GM12864 (cell line): ENCODE data around the gene AGRP.

Experiments used
- DNase-seq: peaks from one replicate; pipeline ENCODE4 v3.0.0-alpha.2; 2011; ENCODE audit warnings: low read depth
- H3K4me3 ChIP-seq: 2 replicates; pipeline ENCODE4 v1.5.1; 2011; ENCODE audit warnings: mild to moderate bottlenecking, low read depth, low read length, control low read depth
- CTCF ChIP-seq: IDR thresholded peaks from 2 replicates; pipeline ENCODE4 v1.5.1; 2011; ENCODE audit warnings: low read depth, mild to moderate bottlenecking, moderate library complexity, low read length, control low read depth, inconsistent platforms; ENCODE audit errors: missing control alignments

The AGRP gene

GRCh38 chr16:67526149-67526791 is 42.9 kb upstream of the AGRP start:
- DNase-seq, result no peak
- TF ChIP-seq CTCF, result no peak
- no peak overlapping the region for H3K4me3 ChIP-seq

- no peak for DNase-seq
- no peak overlapping the region for H3K4me3 ChIP-seq
- no peak for TF ChIP-seq CTCF
Observed at GRCh38 chr16:67525176-67525860, 42.0 kb upstream of the AGRP start.

GRCh38 chr16:67521095-67521804 is 37.9 kb upstream of the AGRP start:
- peak; percentile 99 for TF ChIP-seq CTCF
- H3K4me3 ChIP-seq, result peak overlapping the region; percentile 49
- peak; percentile 90 for DNase-seq

GRCh38 chr16:67519242-67519641 is 35.9 kb upstream of the AGRP start:
- TF ChIP-seq CTCF, result no peak
- DNase-seq, result no peak
- H3K4me3 ChIP-seq, result peak overlapping the region; percentile 47

- peak overlapping the region; percentile 47 for H3K4me3 ChIP-seq
- TF ChIP-seq CTCF, result no peak
- no peak for DNase-seq
Observed at GRCh38 chr16:67518676-67519075, 35.3 kb upstream of the AGRP start.

- DNase-seq, result peak; percentile 64
- peak overlapping the region; percentile 47 for H3K4me3 ChIP-seq
- TF ChIP-seq CTCF, result no peak
Observed at GRCh38 chr16:67517661-67518423, 34.5 kb upstream of the AGRP start.
